HUES48 (cell line): ENCODE data around the gene ZNF831.

Source experiments
- H3K27ac ChIP-seq: one replicate; pipeline ENCODE4 v1.7.0; 2013; ENCODE audit warnings: low read depth, low read length, inconsistent platforms
- H3K27me3 ChIP-seq: 2 replicates; pipeline ENCODE4 v1.6.1; 2013; ENCODE audit warnings: mild to moderate bottlenecking, low read length; ENCODE audit not compliant: control insufficient read depth, insufficient read depth
- H3K36me3 ChIP-seq: 2 replicates; pipeline ENCODE4 v1.6.1; 2013; ENCODE audit warnings: low read length; ENCODE audit not compliant: control insufficient read depth, insufficient read depth
- H3K4me1 ChIP-seq: 2 replicates; pipeline ENCODE4 v1.6.1; 2013; ENCODE audit warnings: mild to moderate bottlenecking, low read length; ENCODE audit not compliant: control insufficient read depth, insufficient read depth
- H3K4me3 ChIP-seq: 2 replicates; pipeline ENCODE4 v1.5.1; 2013; ENCODE audit warnings: mild to moderate bottlenecking, low read depth, low read length
- H3K9ac ChIP-seq: 2 replicates; pipeline ENCODE4 v1.6.1; 2013; ENCODE audit warnings: mild to moderate bottlenecking, low read depth, low read length, moderate library complexity
- H3K9me3 ChIP-seq: 2 replicates; pipeline ENCODE4 v1.6.1; 2013; ENCODE audit warnings: low read length; ENCODE audit not compliant: control insufficient read depth, insufficient read depth

Gene ZNF831

DNA sequence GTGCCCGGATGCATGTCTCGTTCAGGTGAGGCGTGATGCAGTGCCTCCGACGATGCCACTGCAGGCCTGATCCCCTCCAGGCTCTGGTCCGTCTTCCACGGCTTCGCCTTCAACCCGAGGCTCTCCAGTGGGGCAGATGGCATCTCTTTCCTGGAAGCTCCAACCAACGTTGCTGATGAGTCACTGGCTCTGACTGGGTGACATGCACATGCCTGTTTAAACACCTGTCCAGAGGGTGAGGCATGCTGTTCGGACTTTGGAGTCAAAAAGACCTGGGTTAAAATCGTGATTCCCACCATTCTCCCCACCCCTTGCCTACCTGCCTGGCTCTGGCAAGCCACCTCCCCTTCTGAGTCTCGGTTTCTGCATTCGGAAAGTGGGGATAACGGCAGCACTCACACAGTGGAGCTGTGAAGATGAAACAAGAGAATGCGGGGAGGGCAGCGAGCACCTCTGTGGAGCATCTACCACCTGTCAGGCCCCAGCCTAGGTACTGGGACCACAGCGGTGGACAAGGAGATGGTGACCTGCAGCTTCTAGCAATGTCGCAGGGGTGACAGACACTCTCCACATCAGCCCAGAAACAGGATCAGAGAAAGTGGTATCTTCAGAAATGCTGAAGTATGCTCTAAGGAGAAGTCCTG lies 128.2 kb downstream of the ZNF831 start:
- Histone ChIP-seq H3K36me3 (no peaks in the 10 kb centered on the region), H3K9me3 (no peaks in the 10 kb centered on the region), H3K4me1 (no peaks in the 10 kb centered on the region), H3K27ac (no peak overlapping the region), H3K4me3 (no peak overlapping the region), H3K27me3 (peaks cover 8% of the 10 kb centered on the region; the same call in 1 of the 2 replicates), H3K9ac (no peak overlapping the region)

DNA sequence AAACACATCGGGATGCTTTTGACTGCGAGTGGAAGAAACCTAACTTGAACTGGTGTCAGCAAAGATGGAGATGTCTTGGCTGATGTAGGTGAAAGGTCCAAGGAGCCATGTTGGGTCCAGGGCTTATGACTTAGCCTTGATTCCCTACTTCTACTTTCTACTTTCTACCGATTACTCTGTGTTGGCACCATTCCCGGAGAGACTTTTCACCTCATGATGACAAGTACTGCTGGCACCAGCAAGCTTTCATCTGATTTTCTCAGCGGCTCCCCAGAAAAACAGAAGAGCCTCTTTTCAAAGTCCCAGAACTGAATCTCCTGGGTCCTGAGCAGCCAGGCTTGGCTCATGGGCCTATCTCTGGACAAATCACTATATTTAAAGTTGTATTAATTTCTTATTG lies 131.9 kb downstream of the ZNF831 start:
- no peaks in the 10 kb centered on the region for H3K9me3 ChIP-seq
- no peaks in the 10 kb centered on the region for H3K4me1 ChIP-seq
- no peak overlapping the region for H3K4me3 ChIP-seq
- peaks cover 39% of the 10 kb centered on the region for H3K27me3 ChIP-seq
- no peaks in the 10 kb centered on the region for H3K36me3 ChIP-seq
- H3K9ac ChIP-seq = no peak overlapping the region
- no peak overlapping the region for H3K27ac ChIP-seq

DNA sequence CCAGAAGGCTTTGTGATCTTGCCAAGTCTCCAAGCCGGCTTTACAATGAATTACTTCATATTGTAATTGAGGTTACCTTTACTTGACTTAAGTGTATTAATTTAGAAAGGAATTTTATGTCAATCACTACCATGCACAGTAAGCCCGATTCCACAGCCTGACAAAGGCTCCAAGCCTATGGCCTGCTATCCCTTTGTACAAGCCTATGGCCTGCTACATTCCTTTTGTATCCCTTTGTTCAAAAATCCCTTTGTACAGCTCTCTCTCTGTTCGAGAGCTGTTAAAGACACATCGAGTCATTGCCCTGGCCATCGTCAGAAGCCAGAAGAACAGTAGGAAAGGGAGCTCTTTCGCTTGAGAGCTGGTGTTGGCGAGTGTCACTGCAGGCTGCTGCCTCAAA lies 134.1 kb downstream of the ZNF831 start:
- Histone ChIP-seq H3K9ac (no peak overlapping the region), H3K27me3 (peaks cover 61% of the 10 kb centered on the region), H3K4me3 (no peak overlapping the region), H3K4me1 (no peaks in the 10 kb centered on the region), H3K9me3 (no peaks in the 10 kb centered on the region), H3K27ac (no peak overlapping the region), H3K36me3 (no peaks in the 10 kb centered on the region)

DNA sequence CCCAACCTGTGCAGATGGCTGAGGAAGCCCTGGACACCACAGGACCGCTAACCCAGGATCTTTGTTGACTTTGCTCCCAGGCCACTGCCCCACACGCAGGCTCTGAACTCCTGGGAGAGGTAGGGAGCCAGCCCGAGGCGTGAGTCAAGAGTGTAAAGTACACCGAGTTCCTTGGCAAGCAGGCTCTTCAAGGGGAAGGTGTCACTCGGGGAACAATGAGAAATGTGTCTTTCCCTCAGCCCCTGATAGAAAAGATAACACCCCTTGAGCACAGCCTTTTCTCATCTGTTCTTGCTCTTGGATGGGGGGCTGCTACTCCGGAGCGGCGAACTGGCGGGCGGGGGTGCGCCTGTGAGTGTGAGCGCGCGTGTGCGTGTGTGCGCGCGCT lies 136.3 kb downstream of the ZNF831 start:
- H3K4me3 ChIP-seq = peak overlapping the region; percentile 45
- H3K4me1 ChIP-seq = no peaks in the 10 kb centered on the region
- no peaks in the 10 kb centered on the region for H3K9me3 ChIP-seq
- H3K27me3 ChIP-seq = peaks cover 79% of the 10 kb centered on the region
- H3K36me3 ChIP-seq = no peaks in the 10 kb centered on the region
- H3K27ac ChIP-seq = no peak overlapping the region
- H3K9ac ChIP-seq = no peak overlapping the region

DNA sequence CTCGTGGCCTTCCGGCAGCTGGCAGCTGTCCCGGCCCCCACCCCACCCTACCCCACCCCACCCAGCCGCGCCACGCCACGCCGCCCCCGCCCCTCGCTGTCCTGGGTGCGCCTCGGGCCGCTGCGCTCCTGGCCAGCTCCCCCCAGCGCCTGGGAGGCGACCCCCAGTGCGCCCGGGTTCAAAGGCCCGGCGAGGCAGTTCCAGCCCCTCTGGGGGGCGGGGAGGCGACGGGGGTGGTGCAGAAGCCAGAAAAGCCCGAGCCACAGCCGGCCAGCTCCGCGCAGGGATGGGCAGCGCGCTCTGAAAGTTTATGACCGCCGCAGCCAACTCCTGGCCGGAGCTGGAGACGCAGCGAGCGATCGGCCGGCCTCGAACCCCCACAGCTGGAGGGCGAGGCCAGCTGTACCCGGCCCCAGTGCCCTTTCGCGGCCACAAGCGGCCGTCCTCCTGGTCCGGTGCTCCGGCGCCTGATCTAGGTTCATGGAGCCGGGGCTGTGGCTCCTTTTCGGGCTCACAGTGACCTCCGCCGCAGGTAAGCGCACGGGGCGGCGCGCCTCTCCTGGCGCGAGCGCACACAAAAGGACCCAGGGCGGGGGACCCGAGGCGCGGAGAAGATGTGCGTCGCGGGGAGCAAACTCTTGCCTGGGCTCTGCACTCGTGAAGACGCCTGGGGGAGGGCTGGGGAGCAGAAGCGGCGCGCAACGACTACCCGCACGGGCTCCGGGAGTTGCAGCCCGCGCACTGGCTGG lies 136.9 kb downstream of the ZNF831 start, which contains the start of gene EDN3:
TSS of gene EDN3 (plus strand) at position 279 of the 749 bp plus-strand sequence. CDS start at position 481, 202 bp downstream.
- Histone ChIP-seq H3K27me3 (peaks cover 77% of the 10 kb centered on the region), H3K9ac (no peak within 1 kb of the TSS), H3K27ac (no peak within 1 kb of the TSS)

DNA sequence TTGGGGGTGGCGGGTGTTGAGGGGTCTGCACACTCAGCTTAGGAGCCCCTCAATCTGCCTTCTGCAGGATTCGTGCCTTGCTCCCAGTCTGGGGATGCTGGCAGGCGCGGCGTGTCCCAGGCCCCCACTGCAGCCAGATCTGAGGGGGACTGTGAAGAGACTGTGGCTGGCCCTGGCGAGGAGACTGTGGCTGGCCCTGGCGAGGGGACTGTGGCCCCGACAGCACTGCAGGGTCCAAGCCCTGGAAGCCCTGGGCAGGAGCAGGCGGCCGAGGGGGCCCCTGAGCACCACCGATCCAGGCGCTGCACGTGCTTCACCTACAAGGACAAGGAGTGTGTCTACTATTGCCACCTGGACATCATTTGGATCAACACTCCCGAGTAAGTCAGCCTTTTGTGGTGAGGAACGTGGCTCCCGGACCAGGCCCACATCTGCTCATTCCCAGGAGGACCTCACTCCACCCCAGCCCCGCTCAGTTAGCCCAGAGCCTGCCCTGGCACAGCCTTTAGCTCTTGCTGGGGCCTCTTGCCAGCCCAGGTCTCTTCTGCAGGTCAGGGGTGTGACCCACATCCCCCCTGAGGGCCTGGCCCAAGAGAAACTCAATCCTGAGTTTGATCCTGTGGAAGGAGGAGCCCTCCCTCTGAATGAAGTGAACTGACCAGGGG lies 137.9 kb downstream of the ZNF831 start:
- no peaks in the 10 kb centered on the region for H3K9me3 ChIP-seq
- H3K4me3 ChIP-seq = no peak overlapping the region; the same call in 1 of the 2 replicates
- no peaks in the 10 kb centered on the region for H3K36me3 ChIP-seq
- H3K9ac ChIP-seq = no peak overlapping the region
- H3K27me3 ChIP-seq = peaks cover 76% of the 10 kb centered on the region
- no peak overlapping the region for H3K27ac ChIP-seq
- no peaks in the 10 kb centered on the region for H3K4me1 ChIP-seq

More for the DNA sequence above, 136.9 kb downstream of the ZNF831 start, which contains the start of gene EDN3:
- H3K4me1 ChIP-seq = no peaks in the 10 kb centered on the region
- no peaks in the 10 kb centered on the region for H3K36me3 ChIP-seq
- H3K4me3 ChIP-seq = peak within 1 kb of the TSS; percentile 62
- no peaks in the 10 kb centered on the region for H3K9me3 ChIP-seq

DNA sequence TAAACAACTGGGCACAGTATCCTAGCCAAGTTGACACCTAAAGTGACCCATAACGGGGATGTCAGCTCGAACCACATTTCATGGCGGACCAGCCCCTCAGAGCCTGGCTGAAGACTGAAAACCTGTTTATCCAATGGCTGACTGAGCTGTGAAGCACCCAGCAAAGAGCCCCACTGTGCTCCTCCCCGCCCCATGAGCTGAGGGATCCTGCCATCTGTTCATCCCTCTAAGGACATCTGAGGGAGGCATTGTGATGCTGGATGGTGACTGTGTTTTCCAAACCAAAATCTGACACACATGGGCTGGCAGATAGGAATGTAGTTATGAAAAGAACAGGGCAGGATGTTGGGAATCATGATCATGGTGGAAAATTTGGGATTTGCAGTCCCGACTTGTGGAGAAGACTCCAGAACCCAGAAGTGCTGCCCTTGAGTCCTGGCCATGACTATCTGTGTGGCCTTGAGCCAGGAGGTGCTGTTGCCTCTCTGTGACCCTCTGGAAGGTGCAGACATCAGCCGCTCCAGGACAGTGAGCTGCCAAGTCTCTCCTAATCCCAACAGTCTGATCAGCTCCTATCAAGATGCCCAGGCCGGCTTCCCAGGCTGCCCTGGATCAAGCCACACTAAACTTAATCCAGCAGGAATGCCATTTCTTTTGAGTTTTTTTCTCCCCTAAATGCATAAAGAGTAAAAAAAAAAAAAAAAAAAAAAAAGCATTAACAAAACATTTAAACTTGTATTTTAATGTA lies 142.5 kb downstream of the ZNF831 start:
- Histone ChIP-seq H3K36me3 (no peaks in the 10 kb centered on the region), H3K9ac (no peak overlapping the region), H3K27ac (no peak overlapping the region), H3K9me3 (no peaks in the 10 kb centered on the region), H3K4me1 (no peaks in the 10 kb centered on the region), H3K4me3 (no peak overlapping the region), H3K27me3 (peaks cover 34% of the 10 kb centered on the region)

DNA sequence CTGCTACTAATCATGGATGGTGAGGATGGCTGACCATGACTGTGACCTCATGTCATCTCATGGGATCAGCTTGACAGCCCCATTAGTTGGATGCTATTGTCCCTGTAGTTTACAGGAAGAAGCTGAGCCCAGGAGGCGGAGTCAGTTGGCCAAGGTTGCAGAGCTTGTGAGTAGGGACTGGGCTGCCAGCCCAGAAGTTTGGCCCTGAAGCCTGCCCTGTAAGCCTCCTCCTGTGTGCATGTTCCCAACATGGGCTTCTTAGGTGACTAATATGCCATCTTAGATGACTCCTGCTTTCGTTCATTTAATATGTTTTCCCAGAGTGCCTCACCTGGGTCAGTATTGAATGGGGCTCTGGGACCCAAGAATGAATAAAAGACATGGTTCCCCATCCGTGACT lies 143.6 kb downstream of the ZNF831 start:
- H3K36me3 ChIP-seq = no peaks in the 10 kb centered on the region
- H3K4me3 ChIP-seq = no peak overlapping the region
- no peak overlapping the region for H3K9ac ChIP-seq
- H3K27ac ChIP-seq = no peak overlapping the region
- H3K9me3 ChIP-seq = no peaks in the 10 kb centered on the region
- H3K4me1 ChIP-seq = no peaks in the 10 kb centered on the region
- peaks cover 23% of the 10 kb centered on the region for H3K27me3 ChIP-seq
